Panc1 (cell line): ENCODE data around the gene PPP1R3F. TPM values are rescaled to one million over a fixed set of nuclear protein-coding genes. Genes with fewer than 3 reads are reported as not detected.

ENCODE experiments used
- ATAC-seq: fragments of 200-7000 bp; cut with Tn5 transposase; 2 replicates; pipeline ENCODE4 v1.9.1; 2020; ENCODE audit warnings: mild to moderate bottlenecking, moderate library complexity
- BruUV-seq: library from RNA; stranded (reverse); fragments of 400-500 nt; replicated peaks from 2 replicates; lab custom pipeline; 2021; lab: Mats Ljungman, UMichigan
- CTCF ChIA-PET: fragments of 300-600 bp; sonication (Branson Sonifier 250); formaldehyde crosslinking; loops from one replicate; lab custom pipeline; 2022; ENCODE audit warnings: antibody characterized with exemption; lab: Charles Lee
- POLR2A ChIA-PET: fragments of 300-600 bp; sonication (Branson Sonifier 250); formaldehyde crosslinking; loops from one replicate; lab custom pipeline; 2022; ENCODE audit warnings: antibody characterized with exemption; lab: Charles Lee
- DNase-seq: peaks from one replicate; pipeline ENCODE4 v3.0.0-alpha.2; 2010; ENCODE audit warnings: low read depth, low spot score
- H3K27ac ChIP-seq: 2 replicates; pipeline ENCODE4 v1.5.1; 2011; ENCODE audit warnings: mild to moderate bottlenecking, low read length, inconsistent platforms
- H3K27me3 ChIP-seq: fragments of 200-500 bp; sonication (Bioruptor generic); 2 replicates; pipeline ENCODE4 v1.6.0; 2014; ENCODE audit warnings: low read length, inconsistent platforms; ENCODE audit not compliant: control insufficient read depth, insufficient read depth
- H3K36me3 ChIP-seq: fragments of 200-500 bp; sonication (Bioruptor generic); 2 replicates; pipeline ENCODE4 v1.5.1; 2014; ENCODE audit warnings: inconsistent platforms, mild to moderate bottlenecking, low read length, moderate library complexity; ENCODE audit not compliant: control insufficient read depth, insufficient read depth
- H3K4me1 ChIP-seq: 2 replicates; pipeline ENCODE4 v1.5.1; 2011; ENCODE audit warnings: inconsistent platforms, mild to moderate bottlenecking, low read length, moderate library complexity; ENCODE audit not compliant: control insufficient read depth, insufficient read depth
- H3K4me3 ChIP-seq, 2 experiments: 2 replicates each; pipeline ENCODE4 v1.5.1; 2011 to 2012; ENCODE audit warnings: low read depth in 2 of 2, low read length in 2 of 2, mild to moderate bottlenecking in 2 of 2, inconsistent platforms in 1 of 2, moderate library complexity in 1 of 2
- H3K9me3 ChIP-seq: fragments of 200-500 bp; sonication (Bioruptor generic); 2 replicates; pipeline ENCODE4 v1.5.1; 2014; ENCODE audit warnings: low read depth, mild to moderate bottlenecking, inconsistent platforms, low read length, moderate library complexity; ENCODE audit not compliant: control insufficient read depth, insufficient read depth
- CTCF ChIP-seq: fragments of 450-650 bp; IDR thresholded peaks from 2 replicates; pipeline ENCODE4 v1.5.1; 2017; ENCODE audit warnings: mild to moderate bottlenecking
- POLR2AphosphoS5 ChIP-seq: IDR thresholded peaks from 2 replicates; pipeline ENCODE4 v1.6.1; 2012; ENCODE audit warnings: mild to moderate bottlenecking, low read depth, low read length, moderate library complexity
- REST ChIP-seq, 2 experiments: IDR thresholded peaks; 2 replicates each; pipeline ENCODE4 v1.6.1; 2011 to 2012; ENCODE audit warnings: low read depth in 2 of 2, control low read depth in 1 of 2, low read length in 1 of 2, mild to moderate bottlenecking in 1 of 2, moderate library complexity in 1 of 2; ENCODE audit not compliant: insufficient read depth in 1 of 2
- SIN3A ChIP-seq: IDR thresholded peaks from 2 replicates; pipeline ENCODE4 v1.6.1; 2012; ENCODE audit warnings: low read depth, mild to moderate bottlenecking, low read length, moderate library complexity, borderline replicate concordance; ENCODE audit not compliant: insufficient read depth
- TCF7L2 ChIP-seq: IDR thresholded peaks from 2 replicates; pipeline ENCODE4 v1.6.1; 2011; ENCODE audit warnings: mild to moderate bottlenecking, low read depth, low read length, inconsistent platforms
- in situ Hi-C: cut with HindIII; loops from 2 replicates; pipeline ENCODE4 v1.10.0; 2016; ENCODE audit warnings: low sequenced_read_pairs, low pct_unique_long_range_greater_than_20kb
- intact Hi-C: fragments of 100-400 bp; cut with micrococcal nuclease; formaldehyde crosslinking; loops from one replicate; pipeline ENCODE4 v1.10.0; 2022; ENCODE audit not compliant: unreplicated experiment
- total RNA-seq: library from RNA; stranded (reverse); gene quantifications from one replicate; pipeline ENCODE4 v1.2.1, GENCODE V29; 2021; ENCODE audit not compliant: unreplicated experiment

The PPP1R3F gene
- total RNA-seq, 1 experiment from 2014 or later = 8.3 TPM

GRCh38 chrX:49308604-49309269, 39.1 kb downstream of the PPP1R3F start:
- BruUV-seq = no TSS peak
- in situ Hi-C loops = no loop called here
- no peaks in the 10 kb centered on the region for H3K9me3 ChIP-seq
- no peaks in the 10 kb centered on the region for H3K27me3 ChIP-seq
- CTCF ChIA-PET = no interaction called here
- no peak overlapping the region for H3K27ac ChIP-seq
- DNase-seq (no peak), ATAC-seq (peak; percentile 72)
- H3K4me1 ChIP-seq = no peaks in the 10 kb centered on the region
- TF ChIP-seq TCF7L2 (no peak), POLR2AphosphoS5 (no peak), SIN3A (no peak), CTCF (no peak), REST (IDR thresholded peaks at IDR 0.05; ENCODE audit: insufficient read depth in 1 of 2, low read depth in 2 of 2, low read length in 1 of 2) (no peak)
- H3K36me3 ChIP-seq = no peaks in the 10 kb centered on the region
- POLR2A ChIA-PET = no interaction called here
- H3K4me3 ChIP-seq = peak overlapping the region; percentile 22 to 43; a peak in 3 of 4 replicates
- intact Hi-C loops = no loop called here

- intact Hi-C loops = no loop called here
- peak; percentile 58; the same call in 1 of the 2 replicates for ATAC-seq
- DNase-seq = no peak
- ChIA-PET POLR2A (no interaction called here), CTCF (no interaction called here)
- Histone ChIP-seq H3K4me1 (no peaks in the 10 kb centered on the region), H3K27ac (peak overlapping the region; percentile 34; the same call in 1 of the 2 replicates), H3K36me3 (no peaks in the 10 kb centered on the region), H3K4me3 (peak overlapping the region; percentile 22 to 43), H3K9me3 (no peaks in the 10 kb centered on the region), H3K27me3 (no peaks in the 10 kb centered on the region)
- BruUV-seq = no TSS peak
- in situ Hi-C loops = no loop called here
- TF ChIP-seq REST (IDR thresholded peaks at IDR 0.05; ENCODE audit: insufficient read depth in 1 of 2, low read depth in 2 of 2, low read length in 1 of 2) (no peak), SIN3A (no peak), CTCF (no peak), POLR2AphosphoS5 (no peak), TCF7L2 (no peak)
These were observed 39.9 kb downstream of the PPP1R3F start for GRCh38 chrX:49309401-49309981.
